ENCODE results near the gene HMGCLL1. TPM values are rescaled to one million over a fixed set of nuclear protein-coding genes. Genes with fewer than 3 reads are reported as not detected.

HMGCLL1 gene
- total RNA-seq, 6 experiments from 2014 or later, result not detected

DNA sequence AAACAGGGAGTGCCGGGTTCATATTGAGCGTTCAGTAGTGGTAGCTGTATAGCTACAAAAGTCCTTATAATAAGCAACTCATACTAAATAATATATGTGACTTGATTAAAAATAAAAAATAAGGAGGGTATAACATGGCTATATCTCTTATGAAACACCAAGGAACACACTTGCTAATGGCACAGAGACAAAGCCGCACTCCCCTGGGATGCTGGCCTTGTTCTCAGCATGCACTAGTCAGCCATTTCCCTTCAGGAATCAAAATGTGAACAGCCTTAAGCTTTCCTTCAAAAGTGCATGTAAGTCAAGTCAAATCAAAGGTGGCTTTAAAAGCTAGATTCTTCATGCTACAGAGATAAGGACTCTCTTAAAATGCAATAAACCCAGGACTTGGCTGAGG, 9.4 kb downstream of the HMGCLL1 start:
- H3K4me1 Mint-ChIP-seq (ENCODE audit: low read depth), result no peaks in the 10 kb centered on the region
- DNase-seq, result no peak
- no peaks in the 10 kb centered on the region for H3K36me3 Mint-ChIP-seq (ENCODE audit: low read depth)
- no peak overlapping the region for H3K27ac Mint-ChIP-seq
- TF ChIP-seq, protein P1, sequence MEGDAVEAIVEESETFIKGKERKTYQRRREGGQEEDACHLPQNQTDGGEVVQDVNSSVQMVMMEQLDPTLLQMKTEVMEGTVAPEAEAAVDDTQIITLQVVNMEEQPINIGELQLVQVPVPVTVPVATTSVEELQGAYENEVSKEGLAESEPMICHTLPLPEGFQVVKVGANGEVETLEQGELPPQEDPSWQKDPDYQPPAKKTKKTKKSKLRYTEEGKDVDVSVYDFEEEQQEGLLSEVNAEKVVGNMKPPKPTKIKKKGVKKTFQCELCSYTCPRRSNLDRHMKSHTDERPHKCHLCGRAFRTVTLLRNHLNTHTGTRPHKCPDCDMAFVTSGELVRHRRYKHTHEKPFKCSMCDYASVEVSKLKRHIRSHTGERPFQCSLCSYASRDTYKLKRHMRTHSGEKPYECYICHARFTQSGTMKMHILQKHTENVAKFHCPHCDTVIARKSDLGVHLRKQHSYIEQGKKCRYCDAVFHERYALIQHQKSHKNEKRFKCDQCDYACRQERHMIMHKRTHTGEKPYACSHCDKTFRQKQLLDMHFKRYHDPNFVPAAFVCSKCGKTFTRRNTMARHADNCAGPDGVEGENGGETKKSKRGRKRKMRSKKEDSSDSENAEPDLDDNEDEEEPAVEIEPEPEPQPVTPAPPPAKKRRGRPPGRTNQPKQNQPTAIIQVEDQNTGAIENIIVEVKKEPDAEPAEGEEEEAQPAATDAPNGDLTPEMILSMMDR (IDR thresholded peaks at IDR 0.05), result no peak
- H3K4me3 Mint-ChIP-seq, result no peak overlapping the region
- peaks cover 4% of the 10 kb centered on the region; the same call in 1 of the 2 replicates for H3K9me3 Mint-ChIP-seq
- H3K27me3 Mint-ChIP-seq (ENCODE audit: insufficient read depth), result peaks cover 1% of the 10 kb centered on the region; the same call in 1 of the 2 replicates

DNA sequence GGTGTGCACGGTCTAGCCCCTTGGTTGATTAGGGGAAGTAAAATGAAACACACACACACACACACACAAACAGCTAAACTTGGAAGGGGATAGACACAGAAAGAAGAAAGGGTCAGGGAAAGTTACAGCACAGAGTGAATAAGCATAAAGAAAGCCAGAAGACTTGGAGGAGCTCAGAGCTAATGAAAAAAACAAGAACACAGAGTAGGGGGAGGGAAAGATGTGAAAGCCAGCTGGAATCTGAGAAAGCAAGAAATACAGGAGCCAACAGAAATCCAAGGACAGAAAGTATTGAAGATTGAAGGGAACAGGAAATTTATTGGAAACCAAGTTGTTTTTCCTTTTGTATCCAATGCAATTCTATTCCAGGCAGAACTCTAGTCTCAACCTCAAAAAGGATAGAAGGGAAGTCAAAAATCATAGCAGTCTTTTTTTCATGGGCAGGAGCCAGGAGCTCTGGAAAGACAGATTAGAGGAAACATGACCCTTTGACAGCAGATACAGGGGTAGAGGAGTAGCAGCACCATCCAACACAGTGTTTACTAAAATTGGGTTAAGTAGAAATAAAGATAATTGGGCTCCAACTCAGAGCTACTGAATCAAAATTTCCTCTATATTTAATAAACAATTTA, 10.1 kb downstream of the HMGCLL1 start:
- Mint-ChIP-seq H3K27ac (no peak overlapping the region), H3K27me3 (ENCODE audit: insufficient read depth) (peaks cover 1% of the 10 kb centered on the region; the same call in 1 of the 2 replicates), H3K36me3 (ENCODE audit: low read depth) (no peaks in the 10 kb centered on the region), H3K4me1 (ENCODE audit: low read depth) (no peaks in the 10 kb centered on the region), H3K9me3 (peaks cover 4% of the 10 kb centered on the region; the same call in 1 of the 2 replicates), H3K4me3 (no peak overlapping the region)
- TF ChIP-seq, protein P1 (IDR thresholded peaks at IDR 0.05), result no peak
- DNase-seq, result no peak

DNA sequence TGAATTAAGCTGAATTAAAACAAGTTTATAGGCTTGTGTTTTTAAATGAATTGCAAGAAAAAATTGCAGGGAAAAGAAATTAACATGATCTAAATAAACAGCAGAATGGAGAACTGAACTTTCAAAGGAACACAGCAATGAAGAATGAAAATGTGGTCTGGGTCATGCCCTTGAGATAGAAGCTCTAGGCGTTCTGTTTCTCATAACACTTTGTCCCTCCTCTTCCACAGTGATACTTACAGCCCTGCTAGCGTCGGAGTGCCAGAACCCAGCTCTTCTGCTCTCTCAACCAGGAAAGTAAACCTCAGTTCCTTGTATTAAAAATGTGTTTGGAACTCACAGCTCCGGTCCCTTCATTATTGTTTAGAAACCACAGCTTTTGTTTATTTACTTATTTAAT, 11.4 kb downstream of the HMGCLL1 start:
- Mint-ChIP-seq H3K4me3 (no peak overlapping the region), H3K9me3 (no peaks in the 10 kb centered on the region), H3K4me1 (ENCODE audit: low read depth) (no peaks in the 10 kb centered on the region), H3K36me3 (ENCODE audit: low read depth) (no peaks in the 10 kb centered on the region), H3K27me3 (ENCODE audit: insufficient read depth) (peaks cover 1% of the 10 kb centered on the region; the same call in 1 of the 2 replicates), H3K27ac (no peak overlapping the region)
- DNase-seq, result no peak
- TF ChIP-seq, protein P1 (IDR thresholded peaks at IDR 0.05), result no peak

DNA sequence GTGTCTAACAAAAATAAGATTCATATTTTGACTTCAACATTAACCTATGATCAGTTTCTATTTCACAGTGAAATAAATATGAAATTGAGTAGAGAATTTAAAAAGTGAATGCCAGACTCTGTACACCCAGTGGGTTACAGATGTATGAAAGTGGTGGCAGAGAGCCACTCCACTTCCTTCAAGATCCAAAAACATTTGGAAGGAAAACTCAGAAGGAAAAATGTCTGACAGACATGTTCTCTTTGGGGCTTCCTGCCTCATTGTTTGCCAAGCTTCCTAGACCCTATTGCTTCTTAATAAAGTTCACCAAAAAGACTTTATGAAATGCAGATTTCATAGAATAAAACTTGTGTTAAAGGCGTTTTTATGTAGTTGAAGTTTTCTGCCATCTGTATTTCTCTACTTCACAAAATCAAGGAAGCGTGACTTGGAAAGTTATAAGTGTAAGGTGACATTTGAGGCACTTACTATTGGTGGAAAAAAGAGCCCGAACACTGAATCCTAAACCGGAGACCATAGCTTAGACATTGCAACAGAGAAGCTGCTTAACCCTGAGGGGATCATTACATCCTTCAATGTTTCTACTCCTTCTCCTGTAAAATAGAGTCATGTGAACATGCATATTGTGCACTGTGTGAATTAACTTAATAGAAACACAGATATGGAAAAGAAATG, 12.8 kb downstream of the HMGCLL1 start:
- TF ChIP-seq, protein P1 (IDR thresholded peaks at IDR 0.05), result no peak
- Mint-ChIP-seq H3K9me3 (no peaks in the 10 kb centered on the region), H3K27me3 (ENCODE audit: insufficient read depth) (peaks cover 1% of the 10 kb centered on the region; the same call in 1 of the 2 replicates), H3K4me3 (no peak overlapping the region), H3K4me1 (ENCODE audit: low read depth) (no peaks in the 10 kb centered on the region), H3K36me3 (ENCODE audit: low read depth) (no peaks in the 10 kb centered on the region), H3K27ac (no peak overlapping the region)
- no peak for DNase-seq

DNA sequence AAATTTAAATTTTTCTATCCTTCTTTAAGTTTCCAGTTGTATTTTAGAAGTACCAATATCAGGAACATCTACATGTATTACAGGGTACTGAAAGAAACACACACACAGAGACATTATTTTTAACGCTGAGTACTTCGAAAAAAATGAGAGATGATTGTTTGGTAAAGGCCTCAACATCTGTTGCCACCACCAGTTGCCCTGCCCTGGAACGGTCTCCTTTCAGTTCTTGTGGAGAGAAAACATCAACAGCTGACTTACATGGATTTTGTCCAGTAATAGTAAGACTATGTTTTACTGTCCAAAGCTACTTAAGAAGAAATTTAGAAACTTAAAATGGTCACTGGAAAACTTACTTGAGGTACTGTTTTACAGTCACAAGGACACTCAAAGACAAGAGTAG, 16.7 kb downstream of the HMGCLL1 start:
- DNase-seq, result no peak
- Mint-ChIP-seq H3K36me3 (ENCODE audit: low read depth) (no peaks in the 10 kb centered on the region), H3K27ac (no peak overlapping the region), H3K4me3 (no peak overlapping the region), H3K27me3 (ENCODE audit: insufficient read depth) (no peaks in the 10 kb centered on the region; the same call in 1 of the 2 replicates), H3K4me1 (ENCODE audit: low read depth) (no peaks in the 10 kb centered on the region), H3K9me3 (no peaks in the 10 kb centered on the region)
- TF ChIP-seq, protein P1 (IDR thresholded peaks at IDR 0.05), result no peak
